H1 (cell line): ENCODE results near the gene CFAP206.

Source experiments
- CREB1 ChIP-seq: IDR thresholded peaks from 2 replicates; pipeline ENCODE4 v1.6.1; 2012; ENCODE audit warnings: inconsistent platforms
- EP300 ChIP-seq, 2 experiments: IDR thresholded peaks; 1 replicate in 1 of 2; 2 replicates in 1 of 2; pipeline ENCODE4 v1.6.1; 2011 to 2012; ENCODE audit warnings: low read depth in 2 of 2, low read length in 2 of 2, mild to moderate bottlenecking in 2 of 2, borderline replicate concordance in 1 of 2, inconsistent platforms in 1 of 2, moderate library complexity in 1 of 2
- EZH2 ChIP-seq: fragments of 200-600 bp; sonication (generic); IDR thresholded peaks from 2 replicates; pipeline ENCODE4 v1.7.1; 2012; ENCODE audit warnings: low read depth, mild to moderate bottlenecking, moderate library complexity, low read length, inconsistent platforms; ENCODE audit not compliant: severe bottlenecking
- JUND ChIP-seq: IDR thresholded peaks from 2 replicates; pipeline ENCODE4 v1.6.1; 2011; ENCODE audit warnings: mild to moderate bottlenecking, improper control_type of control experiment, low read length
- KDM1A ChIP-seq: fragments of 200-600, 300-600 bp; sonication (generic); IDR thresholded peaks from 2 replicates; pipeline ENCODE4 v1.7.1; 2016; ENCODE audit warnings: mild to moderate bottlenecking, low read length, borderline replicate concordance
- POLR2A ChIP-seq, 2 experiments: IDR thresholded peaks; 1 replicate in 1 of 2; 2 replicates in 1 of 2; pipeline ENCODE4 v1.6.1; 2011; ENCODE audit warnings: low read depth in 2 of 2, low read length in 2 of 2, mild to moderate bottlenecking in 2 of 2; ENCODE audit errors: control extremely low read depth in 1 of 2
- RXRA ChIP-seq: IDR thresholded peaks from 2 replicates; pipeline ENCODE4 v1.6.1; 2011; ENCODE audit warnings: low read depth, mild to moderate bottlenecking, low read length, moderate library complexity; ENCODE audit not compliant: insufficient read depth
- SRF ChIP-seq: IDR thresholded peaks from 2 replicates; pipeline ENCODE4 v1.6.1; 2011; ENCODE audit warnings: mild to moderate bottlenecking, low read depth, low read length, moderate library complexity
- SUZ12 ChIP-seq: fragments of 200-600 bp; sonication (generic); IDR thresholded peaks from 2 replicates; pipeline ENCODE4 v1.6.1; 2012; ENCODE audit warnings: mild to moderate bottlenecking, inconsistent platforms, low read length, moderate library complexity, mixed read lengths
- TAF1 ChIP-seq: IDR thresholded peaks from 2 replicates; pipeline ENCODE4 v1.6.1; 2011; ENCODE audit warnings: mild to moderate bottlenecking, low read depth, low read length
- TBP ChIP-seq: IDR thresholded peaks from 2 replicates; pipeline ENCODE4 v1.6.1; 2011; ENCODE audit warnings: low read depth, low read length, improper control_type of control experiment
- ZNF274 ChIP-seq: IDR thresholded peaks from 2 replicates; pipeline ENCODE4 v1.7.0; 2012; ENCODE audit warnings: low read length, borderline replicate concordance; ENCODE audit errors: extremely low read depth
- TF ChIP-seq, protein P1 (sequence below), 3 experiments: IDR thresholded peaks; 1 replicate in 2 of 3; 2 replicates in 1 of 3; pipeline versions ENCODE4 v1.5.1 to v1.6.1; 2011; ENCODE audit warnings: low read length in 3 of 3, mild to moderate bottlenecking in 3 of 3, inconsistent platforms in 2 of 3, low read depth in 1 of 3, moderate library complexity in 1 of 3; ENCODE audit not compliant: insufficient read depth in 1 of 3; ENCODE audit errors: control extremely low read depth in 1 of 3

DNA sequence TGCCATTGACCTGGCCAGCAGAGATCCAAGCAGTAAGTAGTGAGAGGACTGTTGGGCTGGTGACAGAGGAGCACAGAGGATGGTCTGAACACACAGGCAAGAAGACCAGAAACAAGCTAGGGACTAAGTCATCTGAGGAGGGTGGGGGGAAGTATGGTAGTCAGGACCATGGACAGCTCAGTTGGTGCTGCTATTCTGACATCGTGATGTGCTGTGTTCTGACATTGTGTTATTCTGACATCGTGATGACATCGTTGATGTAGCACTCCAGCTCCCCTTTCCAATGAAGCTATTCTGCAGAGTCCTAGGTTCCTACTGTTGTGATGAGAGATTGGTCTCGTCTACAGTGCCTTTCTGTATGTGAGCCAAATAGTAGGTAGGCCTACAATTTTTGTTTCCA lies 28.7 kb downstream of the CFAP206 start:
- TF ChIP-seq JUND (peak; percentile 65), TAF1 (no peak), POLR2A (IDR thresholded peaks at IDR 0.05; ENCODE audit: control extremely low read depth in 1 of 2, low read depth in 2 of 2, low read length in 2 of 2) (no peak), CREB1 (peak; percentile 97), EP300 (IDR thresholded peaks at IDR 0.05; ENCODE audit: borderline replicate concordance in 1 of 2, low read depth in 2 of 2, low read length in 2 of 2) (no peak), EZH2 (no peak), SRF (no peak), RXRA (no peak), SUZ12 (no peak), ZNF274 (no peak), KDM1A (no peak), TBP (no peak)
- TF ChIP-seq, protein P1, sequence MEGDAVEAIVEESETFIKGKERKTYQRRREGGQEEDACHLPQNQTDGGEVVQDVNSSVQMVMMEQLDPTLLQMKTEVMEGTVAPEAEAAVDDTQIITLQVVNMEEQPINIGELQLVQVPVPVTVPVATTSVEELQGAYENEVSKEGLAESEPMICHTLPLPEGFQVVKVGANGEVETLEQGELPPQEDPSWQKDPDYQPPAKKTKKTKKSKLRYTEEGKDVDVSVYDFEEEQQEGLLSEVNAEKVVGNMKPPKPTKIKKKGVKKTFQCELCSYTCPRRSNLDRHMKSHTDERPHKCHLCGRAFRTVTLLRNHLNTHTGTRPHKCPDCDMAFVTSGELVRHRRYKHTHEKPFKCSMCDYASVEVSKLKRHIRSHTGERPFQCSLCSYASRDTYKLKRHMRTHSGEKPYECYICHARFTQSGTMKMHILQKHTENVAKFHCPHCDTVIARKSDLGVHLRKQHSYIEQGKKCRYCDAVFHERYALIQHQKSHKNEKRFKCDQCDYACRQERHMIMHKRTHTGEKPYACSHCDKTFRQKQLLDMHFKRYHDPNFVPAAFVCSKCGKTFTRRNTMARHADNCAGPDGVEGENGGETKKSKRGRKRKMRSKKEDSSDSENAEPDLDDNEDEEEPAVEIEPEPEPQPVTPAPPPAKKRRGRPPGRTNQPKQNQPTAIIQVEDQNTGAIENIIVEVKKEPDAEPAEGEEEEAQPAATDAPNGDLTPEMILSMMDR (IDR thresholded peaks at IDR 0.05; ENCODE audit: control extremely low read depth in 1 of 3, insufficient read depth in 1 of 3, low read depth in 1 of 3, low read length in 3 of 3): no peak
